Tibial artery (tissue), 4 donors: ENCODE data around the gene FNDC3B.

Source experiments
- DNase-seq, 2 donors: peaks; one replicate each; pipeline ENCODE4 v3.0.0-alpha.2; 2019
- H3K27ac ChIP-seq, 2 donors: fragments of 200-600 bp; sonication (generic) in 1 of 2; 1 replicate in 1 of 2; 2 replicates in 1 of 2; pipeline ENCODE4 v1.5.1; 2018 to 2019; ENCODE audit warnings: mild to moderate bottlenecking in 1 of 2
- H3K27me3 ChIP-seq, 2 donors: fragments of 200-600 bp; sonication (generic) in 1 of 2; one replicate each; pipeline versions ENCODE4 v1.5.1 to v1.6.0; 2016 to 2019
- H3K36me3 ChIP-seq, 3 donors: fragments of 200-600 bp; sonication (generic) in 2 of 3; one replicate each; pipeline ENCODE4 v1.5.1; 2016 to 2019; ENCODE audit warnings: mild to moderate bottlenecking in 2 of 3
- H3K4me1 ChIP-seq, 4 donors: fragments of 200-600 bp; sonication (generic) in 2 of 4; 1 replicate in 3 of 4; 2 replicates in 1 of 4; pipeline ENCODE4 v1.5.1; 2016 to 2019
- H3K4me3 ChIP-seq, 2 donors: fragments of 200-600 bp; sonication (generic) in 1 of 2; 1 replicate in 1 of 2; 2 replicates in 1 of 2; pipeline ENCODE4 v1.5.1; 2018 to 2019; ENCODE audit warnings: mild to moderate bottlenecking in 2 of 2
- H3K9me3 ChIP-seq, 3 donors: fragments of 200-600 bp; sonication (generic) in 1 of 3; one replicate each; pipeline ENCODE4 v1.5.1; 2016 to 2019
- intact Hi-C: fragments of 100-400 bp; cut with DNase I; formaldehyde crosslinking; loops from one replicate; pipeline ENCODE4 v1.15.0; 2023; ENCODE audit warnings: low total_unique reads
- TF ChIP-seq, protein P1 (sequence below), 2 experiments: fragments of 200-600 bp in 1 of 2; fragments of 450-650 bp in 1 of 2; IDR thresholded peaks; one replicate each; pipeline ENCODE4 v1.5.1; 2017 to 2019; ENCODE audit warnings: antibody characterized with exemption in 2 of 2, mild to moderate bottlenecking in 1 of 2, moderate library complexity in 1 of 2

FNDC3B gene

DNA sequence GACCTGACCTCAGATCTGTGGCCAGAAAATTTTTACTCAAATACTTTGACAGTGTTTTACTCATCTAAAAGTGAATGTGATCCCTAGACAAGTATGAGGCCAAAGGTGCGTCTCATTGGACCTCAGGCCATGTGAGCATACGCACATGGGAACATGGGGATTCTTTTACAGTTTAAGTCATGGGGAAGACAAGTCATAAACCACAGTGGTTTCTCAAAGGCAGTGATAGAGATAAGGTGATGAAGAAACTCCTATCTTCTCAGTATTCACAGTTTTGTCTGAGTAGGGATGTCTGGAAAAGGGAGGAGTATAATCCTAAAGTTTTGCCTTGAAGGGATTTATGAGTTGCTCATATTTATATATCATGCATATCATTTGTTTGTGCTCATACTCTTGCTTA lies 173.8 kb downstream of the FNDC3B start:
- intact Hi-C loops: loop anchor here (5.0 kb wide), 1 partner anchor 44 kb away; no protein-coding TSS in a partner anchor

DNA sequence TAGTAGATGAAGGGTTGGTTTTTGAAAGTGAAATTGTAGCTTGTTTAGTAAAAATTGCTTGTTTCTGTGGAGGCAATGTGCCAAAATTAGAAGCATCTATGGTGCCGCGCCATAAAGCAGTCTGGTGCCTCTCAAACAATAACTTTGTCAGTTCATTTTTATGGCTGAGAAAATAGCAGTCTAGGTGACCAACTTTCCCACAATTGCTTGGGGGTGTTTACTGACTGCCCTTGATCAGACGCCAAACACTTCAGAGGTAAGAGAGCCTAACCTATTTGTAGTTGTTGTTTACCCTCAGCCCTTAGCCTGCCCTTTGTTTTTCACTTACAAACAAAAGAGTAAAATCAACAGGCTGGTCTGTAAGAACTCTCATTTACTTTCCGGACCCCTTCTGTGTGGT lies 174.5 kb downstream of the FNDC3B start:
- intact Hi-C loops: loop anchor here (5.0 kb wide), 1 partner anchor 43 kb away; no protein-coding TSS in a partner anchor
- Histone ChIP-seq H3K4me1 (peaks cover 0 to 86% (median 44%) of the 10 kb centered on the region in 4 donors), H3K27me3 (no peaks in the 10 kb centered on the region), H3K36me3 (no peaks in the 10 kb centered on the region), H3K4me3 (no peak overlapping the region), H3K9me3 (no peaks in the 10 kb centered on the region), H3K27ac (peak overlapping the region in 1 of 2 donors; percentile 25)
- DNase-seq: no peak
- TF ChIP-seq, protein P1, sequence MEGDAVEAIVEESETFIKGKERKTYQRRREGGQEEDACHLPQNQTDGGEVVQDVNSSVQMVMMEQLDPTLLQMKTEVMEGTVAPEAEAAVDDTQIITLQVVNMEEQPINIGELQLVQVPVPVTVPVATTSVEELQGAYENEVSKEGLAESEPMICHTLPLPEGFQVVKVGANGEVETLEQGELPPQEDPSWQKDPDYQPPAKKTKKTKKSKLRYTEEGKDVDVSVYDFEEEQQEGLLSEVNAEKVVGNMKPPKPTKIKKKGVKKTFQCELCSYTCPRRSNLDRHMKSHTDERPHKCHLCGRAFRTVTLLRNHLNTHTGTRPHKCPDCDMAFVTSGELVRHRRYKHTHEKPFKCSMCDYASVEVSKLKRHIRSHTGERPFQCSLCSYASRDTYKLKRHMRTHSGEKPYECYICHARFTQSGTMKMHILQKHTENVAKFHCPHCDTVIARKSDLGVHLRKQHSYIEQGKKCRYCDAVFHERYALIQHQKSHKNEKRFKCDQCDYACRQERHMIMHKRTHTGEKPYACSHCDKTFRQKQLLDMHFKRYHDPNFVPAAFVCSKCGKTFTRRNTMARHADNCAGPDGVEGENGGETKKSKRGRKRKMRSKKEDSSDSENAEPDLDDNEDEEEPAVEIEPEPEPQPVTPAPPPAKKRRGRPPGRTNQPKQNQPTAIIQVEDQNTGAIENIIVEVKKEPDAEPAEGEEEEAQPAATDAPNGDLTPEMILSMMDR (IDR thresholded peaks at IDR 0.05): no peak

More for the DNA sequence above, 173.8 kb downstream of the FNDC3B start:
- Histone ChIP-seq H3K27me3 (no peaks in the 10 kb centered on the region), H3K4me1 (peaks cover 0 to 84% (median 39%) of the 10 kb centered on the region in 4 donors), H3K36me3 (no peaks in the 10 kb centered on the region), H3K27ac (peak overlapping the region; percentile 45 to 76), H3K9me3 (no peaks in the 10 kb centered on the region), H3K4me3 (no peak overlapping the region)
- no peak for DNase-seq
- TF ChIP-seq, protein P1 (IDR thresholded peaks at IDR 0.05): no peak

- Histone ChIP-seq H3K4me3 (no peak overlapping the region), H3K27me3 (no peaks in the 10 kb centered on the region), H3K4me1 (peaks cover 0 to 85% (median 31%) of the 10 kb centered on the region in 4 donors), H3K9me3 (no peaks in the 10 kb centered on the region), H3K36me3 (no peaks in the 10 kb centered on the region), H3K27ac (no peak overlapping the region)
- DNase-seq: no peak
- TF ChIP-seq, protein P1 (IDR thresholded peaks at IDR 0.05): no peak
- intact Hi-C loops: no loop called here
Observed at GRCh38 chr3:172216267-172216666, 176.9 kb downstream of the FNDC3B start.

DNA sequence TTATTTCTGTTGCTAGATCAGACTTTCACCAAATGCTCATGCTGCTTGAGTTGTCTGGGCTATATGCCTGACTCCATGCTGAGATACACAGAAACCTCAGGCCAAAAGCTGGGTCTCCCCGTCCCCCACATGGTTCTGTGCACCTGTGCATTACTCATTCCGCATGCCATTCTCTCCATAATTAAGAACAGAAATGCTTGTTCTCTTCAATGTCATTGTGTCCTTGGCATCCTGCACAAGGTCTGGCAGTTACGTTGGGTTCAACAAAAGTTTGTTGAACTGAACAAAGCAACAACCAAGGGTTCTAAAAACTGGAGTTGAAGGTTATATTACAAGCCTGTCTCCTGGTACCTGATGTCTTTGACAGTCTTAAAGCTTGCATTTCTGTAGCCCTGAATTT lies 177.5 kb downstream of the FNDC3B start:
- intact Hi-C loops: no loop called here
- H3K27ac ChIP-seq: no peak overlapping the region
- H3K27me3 ChIP-seq: no peaks in the 10 kb centered on the region
- TF ChIP-seq, protein P1 (IDR thresholded peaks at IDR 0.05): no peak
- no peaks in the 10 kb centered on the region for H3K9me3 ChIP-seq
- H3K4me1 ChIP-seq: peaks cover 0 to 85% (median 31%) of the 10 kb centered on the region in 4 donors
- no peaks in the 10 kb centered on the region for H3K36me3 ChIP-seq
- no peak overlapping the region for H3K4me3 ChIP-seq
- DNase-seq: no peak

DNA sequence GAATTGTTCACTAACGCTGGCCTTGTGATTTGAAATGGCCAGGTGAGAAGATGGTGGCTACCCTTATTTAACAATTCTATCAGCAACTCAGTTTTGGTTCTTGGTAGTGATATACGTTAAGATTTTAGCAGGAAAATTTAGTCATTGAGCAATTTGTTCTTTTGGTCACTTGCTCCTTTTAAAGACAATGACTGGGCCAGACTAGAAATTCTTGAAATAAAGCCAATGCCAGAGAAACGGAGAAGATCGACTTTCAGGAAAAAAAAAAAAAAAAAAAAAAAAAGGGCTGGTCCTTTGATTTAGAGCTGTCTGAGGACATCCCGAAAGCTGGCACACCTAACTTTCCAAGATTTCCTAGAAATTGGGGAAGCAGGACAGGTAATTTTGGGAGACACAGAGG lies 178.5 kb downstream of the FNDC3B start:
- no peak for DNase-seq
- Histone ChIP-seq H3K36me3 (no peaks in the 10 kb centered on the region), H3K4me3 (no peak overlapping the region), H3K4me1 (peaks cover 0 to 85% (median 33%) of the 10 kb centered on the region in 4 donors), H3K27ac (no peak overlapping the region), H3K27me3 (no peaks in the 10 kb centered on the region), H3K9me3 (no peaks in the 10 kb centered on the region)
- intact Hi-C loops: no loop called here
- TF ChIP-seq, protein P1 (IDR thresholded peaks at IDR 0.05): no peak
